Body of pancreas (tissue), 4 donors: ENCODE results near the gene SPZ1.

ENCODE experiments used
- CTCF ChIP-seq, 7 experiments: fragments of 450-650 bp in 4 of 7; fragments of 200-600 bp in 3 of 7; sonication (generic) in 3 of 7; IDR thresholded peaks; one replicate each; pipeline ENCODE4 v1.5.1; 2016 to 2019; ENCODE audit warnings: antibody characterized with exemption in 7 of 7
- POLR2A ChIP-seq, 3 donors: fragments of 450-650 bp; IDR thresholded peaks; one replicate each; pipeline ENCODE4 v1.6.1; 2016; ENCODE audit warnings: antibody characterized with exemption in 3 of 3, mild to moderate bottlenecking in 2 of 3

- TF ChIP-seq POLR2A (IDR thresholded peaks at IDR 0.05): no peak
- peak in 4 of 7 experiments; percentile 11 to 36 (median 20) for TF ChIP-seq CTCF (IDR thresholded peaks at IDR 0.05)
Observed at GRCh38 chr5:80346055-80346454, 26.3 kb downstream of the SPZ1 start.
